Measurements from ENCODE around the gene TXNIP.

- TF ChIP-seq CTCF (optimal IDR thresholded peaks at IDR 0.05 in 1 of 3, IDR thresholded peaks at IDR 0.05 in 1 of 3, conservative IDR thresholded peaks at IDR 0.05 in 1 of 3; ENCODE audit: extremely low read depth in 1 of 3, insufficient read depth in 2 of 3, low read length in 3 of 3) (no peak), EZH2 (IDR thresholded peaks at IDR 0.05; ENCODE audit: low read length) (no peak)
These were observed 36.4 kb downstream of the TXNIP start for GRCh38 chr1:145959957-145960467.

All from keratinocyte (primary cell).